Natural killer cell (primary cell): Measurements from ENCODE around the gene GSG1L2. TPM values are rescaled to one million over a fixed set of nuclear protein-coding genes. Genes with fewer than 3 reads are reported as not detected.

Experiments used
- ATAC-seq, 3 donors: fragments of 150-1000 bp in 2 of 3; fragments of 200-7000 bp in 1 of 3; cut with Tn5 transposase; 1 replicate in 1 of 3; 2 replicates in 2 of 3; pipeline ENCODE4 v1.10.0; 2021; ENCODE audit warnings: mild to moderate bottlenecking in 2 of 3, moderate library complexity in 2 of 3
- DNase-seq, 2 donors: peaks; one replicate each; pipeline versions ENCODE4 v3.0.0 to v3.0.0-alpha.2; 2013 to 2021; ENCODE audit warnings: mixed read lengths in 1 of 2
- H3K27ac ChIP-seq: one replicate; pipeline ENCODE4 v1.5.1; 2013; ENCODE audit warnings: mild to moderate bottlenecking, low read length
- H3K27me3 ChIP-seq: one replicate; pipeline ENCODE4 v1.6.1; 2013; ENCODE audit warnings: low read length; ENCODE audit not compliant: control insufficient read depth, insufficient read depth
- H3K36me3 ChIP-seq: one replicate; pipeline ENCODE4 v1.6.1; 2013; ENCODE audit warnings: low read length; ENCODE audit not compliant: control insufficient read depth, insufficient read depth
- H3K4me1 ChIP-seq: one replicate; pipeline ENCODE4 v1.6.1; 2013; ENCODE audit warnings: low read length; ENCODE audit not compliant: control insufficient read depth, insufficient read depth
- H3K4me3 ChIP-seq: one replicate; pipeline ENCODE4 v1.5.1; 2013; ENCODE audit warnings: low read length
- H3K9me3 ChIP-seq: one replicate; pipeline ENCODE4 v1.6.1; 2013; ENCODE audit warnings: low read length; ENCODE audit not compliant: control insufficient read depth, insufficient read depth
- H3K27ac Mint-ChIP-seq, 2 donors: one replicate each; pipeline ENCODE4 v1.8.0; 2022; ENCODE audit warnings: mild to moderate bottlenecking in 2 of 2, mixed read lengths in 2 of 2, moderate library complexity in 1 of 2
- H3K27me3 Mint-ChIP-seq, 2 donors: one replicate each; pipeline ENCODE4 v1.8.0; 2022; ENCODE audit warnings: low read depth in 2 of 2, mixed read lengths in 2 of 2
- H3K36me3 Mint-ChIP-seq: one replicate; pipeline ENCODE4 v1.8.0; 2022; ENCODE audit warnings: mixed read lengths
- H3K4me1 Mint-ChIP-seq, 2 donors: one replicate each; pipeline ENCODE4 v1.8.0; 2022; ENCODE audit warnings: mixed read lengths in 2 of 2
- H3K4me3 Mint-ChIP-seq: one replicate; pipeline ENCODE4 v1.8.0; 2022; ENCODE audit warnings: mild to moderate bottlenecking, moderate library complexity, mixed read lengths
- H3K9me3 Mint-ChIP-seq, 2 donors: one replicate each; pipeline ENCODE4 v1.8.0; 2022; ENCODE audit warnings: mixed read lengths in 2 of 2
- CTCF ChIP-seq: fragments of 200-600 bp; IDR thresholded peaks from one replicate; pipeline ENCODE4 v1.8.0; 2022; ENCODE audit warnings: antibody characterized with exemption
- WGBS: methylation state at CpG from one replicate; pipeline ENCODE4 v1.1.7; 2013; ENCODE audit warnings: missing lambda C conversion rate; ENCODE audit not compliant: insufficient coverage; 5-methylcytosine and 5-hydroxymethylcytosine counted together
- intact Hi-C: fragments of 100-400 bp; cut with micrococcal nuclease; formaldehyde crosslinking; loops from one replicate; pipeline ENCODE4 v1.14.2; 2022
- total RNA-seq, 4 donors: library from RNA; stranded (reverse); fragments of 120-200 nt in 1 of 4; gene quantifications; one replicate each; pipeline versions ENCODE4 v1.2.3 to v1.2.4, GENCODE V29; 2013 to 2022

The GSG1L2 gene
- total RNA-seq, 3 donors from 2014 or later (not counting 1 experiment from before 2014, with no cell fraction given) = not detected

GRCh38 chr17:9802294-9802693 lies 19.6 kb downstream of the GSG1L2 start:
- WGBS = 71% methylated on average over 13 of the region's 13 CpGs
- Mint-ChIP-seq H3K27me3 (peaks cover 26 to 28% of the 10 kb centered on the region in 2 donors), H3K4me3 (no peak overlapping the region), H3K36me3 (no peaks in the 10 kb centered on the region), H3K27ac (no peak overlapping the region), H3K4me1 (no peaks in the 10 kb centered on the region), H3K9me3 (no peaks in the 10 kb centered on the region)
- no peak for ATAC-seq
- Histone ChIP-seq H3K27ac (no peak overlapping the region), H3K9me3 (no peaks in the 10 kb centered on the region), H3K4me1 (no peaks in the 10 kb centered on the region), H3K27me3 (no peaks in the 10 kb centered on the region), H3K4me3 (no peak overlapping the region), H3K36me3 (no peaks in the 10 kb centered on the region)
- no peak for TF ChIP-seq CTCF
- no peak for DNase-seq
- intact Hi-C loops = no loop called here

- H3K36me3 Mint-ChIP-seq = no peaks in the 10 kb centered on the region
- peaks cover 26 to 27% of the 10 kb centered on the region in 2 donors for H3K27me3 Mint-ChIP-seq
- H3K4me1 Mint-ChIP-seq = no peaks in the 10 kb centered on the region
- DNase-seq (no peak), ATAC-seq (no peak)
- Histone ChIP-seq H3K4me3 (no peak overlapping the region), H3K27me3 (no peaks in the 10 kb centered on the region), H3K9me3 (no peaks in the 10 kb centered on the region), H3K4me1 (no peaks in the 10 kb centered on the region), H3K27ac (no peak overlapping the region), H3K36me3 (no peaks in the 10 kb centered on the region)
- intact Hi-C loops = no loop called here
- H3K27ac Mint-ChIP-seq = no peak overlapping the region
- no peak overlapping the region for H3K4me3 Mint-ChIP-seq
- no peaks in the 10 kb centered on the region for H3K9me3 Mint-ChIP-seq
- no peak for TF ChIP-seq CTCF
- no CpG with 5 or more reads among the region's 2 CpGs for WGBS
Observed at GRCh38 chr17:9801505-9801904, 20.4 kb downstream of the GSG1L2 start.

GRCh38 chr17:9798724-9799123 lies 23.2 kb downstream of the GSG1L2 start:
- TF ChIP-seq CTCF = no peak
- H3K4me3 Mint-ChIP-seq = no peak overlapping the region
- 88% methylated on average over 7 of the region's 7 CpGs for WGBS
- intact Hi-C loops = no loop called here
- Histone ChIP-seq H3K36me3 (no peaks in the 10 kb centered on the region), H3K4me3 (no peak overlapping the region), H3K4me1 (no peaks in the 10 kb centered on the region), H3K27me3 (no peaks in the 10 kb centered on the region), H3K9me3 (no peaks in the 10 kb centered on the region), H3K27ac (no peak overlapping the region)
- ATAC-seq = no peak
- H3K4me1 Mint-ChIP-seq = no peaks in the 10 kb centered on the region
- no peaks in the 10 kb centered on the region for H3K36me3 Mint-ChIP-seq
- no peak overlapping the region for H3K27ac Mint-ChIP-seq
- no peak for DNase-seq
- H3K27me3 Mint-ChIP-seq = peaks cover 18 to 22% of the 10 kb centered on the region in 2 donors
- no peaks in the 10 kb centered on the region for H3K9me3 Mint-ChIP-seq

GRCh38 chr17:9798008-9798407 lies 23.9 kb downstream of the GSG1L2 start:
- Histone ChIP-seq H3K27ac (no peak overlapping the region), H3K4me1 (no peaks in the 10 kb centered on the region), H3K9me3 (no peaks in the 10 kb centered on the region), H3K27me3 (no peaks in the 10 kb centered on the region), H3K4me3 (no peak overlapping the region), H3K36me3 (no peaks in the 10 kb centered on the region)
- DNase-seq = no peak
- 91% methylated on average over 3 of the region's 3 CpGs for WGBS
- Mint-ChIP-seq H3K4me1 (no peaks in the 10 kb centered on the region), H3K27ac (no peak overlapping the region), H3K36me3 (no peaks in the 10 kb centered on the region), H3K27me3 (peaks cover 11 to 19% of the 10 kb centered on the region in 2 donors), H3K9me3 (no peaks in the 10 kb centered on the region), H3K4me3 (no peak overlapping the region)
- ATAC-seq = no peak
- intact Hi-C loops = no loop called here
- no peak for TF ChIP-seq CTCF
